GM12872 (cell line): Measurements from ENCODE around the gene PLA2G15.

Experiments
- TF ChIP-seq, protein P1 (sequence below): IDR thresholded peaks from 3 replicates; pipeline ENCODE4 v1.5.1; 2011; ENCODE audit warnings: low read depth, mild to moderate bottlenecking, low read length, moderate library complexity; ENCODE audit not compliant: insufficient read depth

PLA2G15 gene

DNA sequence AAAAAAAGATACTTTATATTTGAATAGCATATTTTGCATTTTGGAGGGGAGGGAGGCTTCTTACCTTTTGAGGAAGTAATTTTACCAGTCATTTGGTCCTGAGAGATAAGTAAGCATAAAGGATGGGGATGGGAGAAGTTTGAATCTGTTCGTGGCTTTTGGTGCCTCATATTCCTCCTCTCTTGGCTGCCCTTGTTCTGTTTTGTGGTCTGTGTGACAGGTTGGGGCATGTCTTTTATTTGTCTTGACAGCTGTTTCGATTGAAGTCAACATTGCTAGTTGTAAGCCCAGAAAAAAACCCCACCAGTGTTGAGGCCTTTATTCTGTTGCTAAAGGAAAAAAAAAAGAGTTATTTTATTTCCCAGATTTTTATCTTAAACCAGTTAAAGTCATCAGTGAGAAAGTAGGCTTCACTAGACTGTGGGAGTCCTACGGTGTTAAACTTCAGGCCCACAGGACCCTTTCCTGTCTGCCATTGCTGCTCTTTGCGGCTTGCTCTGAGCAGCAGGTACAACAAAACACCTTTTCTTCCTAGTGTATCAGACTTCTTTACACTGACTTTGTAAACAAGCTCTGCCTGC, 30.5 kb downstream of the PLA2G15 start:
- TF ChIP-seq, protein P1, sequence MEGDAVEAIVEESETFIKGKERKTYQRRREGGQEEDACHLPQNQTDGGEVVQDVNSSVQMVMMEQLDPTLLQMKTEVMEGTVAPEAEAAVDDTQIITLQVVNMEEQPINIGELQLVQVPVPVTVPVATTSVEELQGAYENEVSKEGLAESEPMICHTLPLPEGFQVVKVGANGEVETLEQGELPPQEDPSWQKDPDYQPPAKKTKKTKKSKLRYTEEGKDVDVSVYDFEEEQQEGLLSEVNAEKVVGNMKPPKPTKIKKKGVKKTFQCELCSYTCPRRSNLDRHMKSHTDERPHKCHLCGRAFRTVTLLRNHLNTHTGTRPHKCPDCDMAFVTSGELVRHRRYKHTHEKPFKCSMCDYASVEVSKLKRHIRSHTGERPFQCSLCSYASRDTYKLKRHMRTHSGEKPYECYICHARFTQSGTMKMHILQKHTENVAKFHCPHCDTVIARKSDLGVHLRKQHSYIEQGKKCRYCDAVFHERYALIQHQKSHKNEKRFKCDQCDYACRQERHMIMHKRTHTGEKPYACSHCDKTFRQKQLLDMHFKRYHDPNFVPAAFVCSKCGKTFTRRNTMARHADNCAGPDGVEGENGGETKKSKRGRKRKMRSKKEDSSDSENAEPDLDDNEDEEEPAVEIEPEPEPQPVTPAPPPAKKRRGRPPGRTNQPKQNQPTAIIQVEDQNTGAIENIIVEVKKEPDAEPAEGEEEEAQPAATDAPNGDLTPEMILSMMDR: no peak

DNA sequence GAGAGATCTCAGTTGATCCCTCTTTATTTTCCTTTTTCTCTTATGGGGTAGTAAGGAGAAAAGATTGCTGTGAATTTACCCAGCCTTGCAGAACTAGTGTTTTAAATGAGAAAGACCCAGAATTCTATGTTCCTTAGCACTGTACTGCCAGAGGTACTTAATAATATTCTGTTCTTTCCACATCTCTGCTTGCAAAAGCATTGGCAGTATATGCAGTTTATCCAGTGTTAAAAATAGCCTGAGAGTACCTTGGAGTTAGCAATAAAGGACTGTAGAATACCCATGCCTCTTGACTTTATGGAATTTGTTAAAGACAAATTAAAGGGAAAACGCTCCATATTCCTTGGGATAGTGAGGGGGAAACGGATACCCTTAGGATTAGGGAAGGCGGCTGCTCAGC, 31.1 kb downstream of the PLA2G15 start:
- TF ChIP-seq, protein P1: no peak

DNA sequence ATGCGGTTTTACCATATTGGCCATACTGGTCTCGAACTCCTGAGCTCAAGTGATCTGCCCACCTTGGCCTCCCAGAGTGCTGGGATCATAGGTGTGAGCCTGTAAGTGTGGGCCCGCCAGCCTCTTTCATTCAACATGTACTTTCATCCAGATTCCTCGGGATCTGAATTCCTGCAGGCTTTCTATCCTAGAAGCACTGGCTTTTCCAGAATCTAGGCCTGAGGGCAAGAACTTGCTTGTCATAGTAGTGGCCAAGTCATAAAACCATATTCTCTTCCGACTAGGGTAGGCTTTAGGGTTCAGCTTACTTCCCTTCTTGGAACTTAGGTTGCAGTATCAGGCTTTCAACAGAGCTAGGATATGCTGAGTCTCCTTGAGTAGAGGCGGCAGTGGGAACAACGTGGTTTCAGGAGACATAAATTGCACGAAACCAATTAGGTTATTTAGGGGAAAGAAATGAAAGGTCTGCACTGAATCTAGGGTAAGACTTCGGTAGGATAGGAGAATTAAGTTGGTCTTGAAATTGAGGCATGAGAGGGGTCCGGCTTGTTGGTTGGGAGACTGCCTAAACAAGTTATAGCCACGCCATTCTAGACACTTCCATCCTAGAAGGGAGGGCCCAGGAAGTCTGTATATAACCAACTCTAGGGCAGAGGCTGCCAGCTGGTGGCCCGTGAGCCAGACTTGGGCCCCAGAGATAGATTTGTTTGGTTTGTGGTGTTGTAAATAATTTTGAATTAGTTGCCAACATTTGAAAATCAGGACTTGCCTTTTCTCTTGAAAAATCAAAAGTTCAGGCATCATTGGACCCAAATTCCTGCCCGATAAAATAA, 34.8 kb downstream of the PLA2G15 start:
- TF ChIP-seq, protein P1: no peak

DNA sequence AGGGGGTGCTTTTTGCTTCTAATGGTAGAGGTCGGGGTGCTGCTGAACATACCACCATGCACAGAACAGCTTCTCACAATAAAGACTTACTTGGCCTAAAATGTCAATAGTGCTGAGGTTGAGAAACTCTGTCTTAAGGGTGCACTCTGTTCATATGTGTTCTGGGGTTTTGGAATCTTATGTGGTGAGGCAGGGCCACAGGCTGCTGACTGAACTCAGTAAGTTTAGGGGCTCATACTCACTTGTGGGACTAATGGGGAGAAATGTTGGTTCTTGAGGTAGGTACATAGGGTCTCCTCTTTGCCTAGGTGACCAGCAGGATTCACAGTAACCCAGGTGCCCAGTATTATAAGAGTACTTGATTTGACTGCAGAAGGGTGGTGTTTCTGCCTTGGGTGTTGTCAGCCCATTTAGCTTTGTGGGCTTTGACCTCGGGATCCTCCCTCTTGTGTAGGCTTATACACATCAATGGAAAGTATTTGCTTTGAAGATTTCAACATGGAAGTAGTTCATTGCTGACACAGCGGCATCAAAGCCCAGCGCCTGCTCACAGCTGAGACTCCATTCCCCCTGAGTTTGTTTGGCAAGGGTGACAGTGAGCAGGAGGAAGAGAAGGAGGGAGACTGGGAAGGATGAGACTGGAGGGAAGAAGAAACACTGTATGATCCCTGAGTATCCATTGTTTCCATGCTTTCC, 36.3 kb downstream of the PLA2G15 start:
- TF ChIP-seq, protein P1: no peak

DNA sequence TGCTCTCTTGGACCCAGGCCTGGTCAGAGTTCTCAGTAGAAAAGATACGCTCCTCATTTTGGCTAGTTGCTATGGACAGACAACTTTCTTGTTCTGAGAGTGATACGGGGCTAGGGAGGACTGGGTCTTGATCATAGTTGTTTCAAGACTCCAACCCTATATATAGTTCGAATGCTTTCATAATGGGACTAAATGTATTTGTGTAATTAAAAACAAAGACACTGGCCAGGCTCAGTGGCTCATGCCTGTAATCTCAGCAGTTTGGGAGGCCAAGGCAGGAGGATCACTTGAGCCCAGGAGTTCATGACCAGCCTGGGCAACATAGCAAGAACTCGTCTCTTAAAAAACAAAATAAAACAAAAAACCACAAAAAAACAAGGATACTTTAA, 36.9 kb downstream of the PLA2G15 start:
- TF ChIP-seq, protein P1: no peak

DNA sequence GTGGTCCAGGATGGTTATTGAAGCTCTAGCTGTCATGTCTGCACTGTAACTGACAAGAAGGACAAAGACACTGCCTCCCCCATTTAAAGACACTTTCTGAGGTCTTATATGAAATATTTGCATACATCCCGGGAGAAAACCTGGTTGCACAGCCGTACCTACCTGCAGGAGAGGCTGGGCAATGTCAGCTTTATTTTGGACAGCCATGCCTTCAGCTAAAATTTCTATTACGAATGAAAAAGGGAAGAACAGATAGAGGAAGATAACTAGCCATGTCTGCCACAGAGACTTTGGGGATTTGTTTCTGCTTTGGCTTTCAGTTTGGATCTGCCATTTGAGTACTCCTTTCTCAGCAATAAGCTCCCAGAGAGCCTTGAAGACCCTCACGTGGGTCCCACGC, 38.2 kb downstream of the PLA2G15 start:
- TF ChIP-seq, protein P1: no peak

DNA sequence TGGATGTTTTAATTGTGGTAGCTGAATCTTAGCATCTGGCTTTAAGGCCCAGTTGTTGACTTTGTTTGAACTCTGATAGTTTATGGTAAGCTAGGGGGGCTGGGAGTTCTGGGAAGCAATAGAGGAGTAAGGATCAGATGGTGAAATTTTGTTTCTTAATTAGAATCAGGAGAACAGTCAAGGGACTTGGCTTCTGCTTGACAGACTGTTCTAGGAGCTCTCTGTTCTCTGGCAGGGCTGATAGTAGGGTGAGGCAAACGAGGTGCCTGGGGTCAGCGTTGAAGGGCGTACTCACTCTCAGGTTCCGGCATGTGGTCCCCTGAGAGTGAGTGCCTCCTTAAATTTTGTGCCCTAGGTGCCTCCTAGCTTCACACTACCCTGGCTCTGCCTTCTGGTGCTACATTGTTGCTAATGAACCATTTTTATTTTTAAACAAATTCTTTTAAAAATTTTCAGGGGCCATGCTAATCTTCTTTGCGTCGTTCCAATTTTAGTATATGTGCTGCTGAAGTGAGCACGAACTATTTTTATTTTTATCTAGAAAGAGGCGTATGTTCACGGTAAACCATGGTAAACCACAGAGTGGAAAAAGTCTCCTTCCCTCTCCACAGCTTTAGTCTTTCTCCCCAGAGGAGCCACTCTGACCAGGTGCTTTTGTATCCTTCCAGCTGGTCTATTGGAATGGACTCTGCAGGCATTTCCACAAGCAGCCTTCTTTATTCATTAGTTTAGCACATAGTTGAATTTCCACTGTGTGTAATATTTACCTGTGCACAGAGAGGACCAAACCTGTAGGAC, 38.8 kb downstream of the PLA2G15 start:
- TF ChIP-seq, protein P1: no peak
